T-helper 1 cell treated with Interleukin-12 subunit alpha and Interleukin-12 subunit beta and Interleukin-4 antibody, amounts not matched to agents 30 μg/mL and 1 μg/mL, for 36 hours (primary cell): ENCODE results near the gene LILRB5.
"Not testable (repeated sequence)": the region's sequence is repeated elsewhere in the genome, so short reads cannot be mapped to it uniquely, and the experiment has no call there.

ENCODE experiments used
- H3K27ac Mint-ChIP-seq: one replicate; pipeline ENCODE4 v1.8.0; 2021; ENCODE audit warnings: mild to moderate bottlenecking, mixed read lengths
- H3K27me3 Mint-ChIP-seq: one replicate; pipeline ENCODE4 v1.8.0; 2021; ENCODE audit warnings: low read depth, mixed read lengths
- H3K36me3 Mint-ChIP-seq: one replicate; pipeline ENCODE4 v1.8.0; 2021; ENCODE audit warnings: low read depth, mixed read lengths
- H3K4me1 Mint-ChIP-seq: one replicate; pipeline ENCODE4 v1.8.0; 2021; ENCODE audit warnings: low read depth, mixed read lengths
- H3K4me3 Mint-ChIP-seq: one replicate; pipeline ENCODE4 v1.8.0; 2021; ENCODE audit warnings: mild to moderate bottlenecking, moderate library complexity, mixed read lengths
- H3K9me3 Mint-ChIP-seq: one replicate; pipeline ENCODE4 v1.8.0; 2021; ENCODE audit warnings: mixed read lengths

LILRB5 gene

GRCh38 chr19:54257116-54257480 is at the start of gene LILRB5:
Gene LILRB5, minus strand, starts transcription at chr19:54257273. Its CDS starts 80 bp downstream, at chr19:54257193.
- no peak within 1 kb of the TSS for H3K27ac Mint-ChIP-seq
- no peaks in the 10 kb centered on the region for H3K9me3 Mint-ChIP-seq
- no peaks in the 10 kb centered on the region for H3K27me3 Mint-ChIP-seq
- no peak within 1 kb of the TSS for H3K4me3 Mint-ChIP-seq
- no peaks in the 10 kb centered on the region for H3K4me1 Mint-ChIP-seq
- H3K36me3 Mint-ChIP-seq = no peaks in the 10 kb centered on the region

GRCh38 chr19:54305141-54305540 is 48.1 kb upstream of the LILRB5 start:
- Mint-ChIP-seq H3K9me3 (no peaks in the 10 kb centered on the region), H3K27ac (no peak overlapping the region), H3K4me3 (no peak overlapping the region), H3K27me3 (peaks cover 3% of the 10 kb centered on the region), H3K36me3 (no peaks in the 10 kb centered on the region), H3K4me1 (peaks cover 12% of the 10 kb centered on the region)

- Mint-ChIP-seq H3K27me3 (peaks cover 3% of the 10 kb centered on the region), H3K9me3 (no peaks in the 10 kb centered on the region), H3K27ac (no peak overlapping the region), H3K4me1 (peaks cover 12% of the 10 kb centered on the region), H3K36me3 (no peaks in the 10 kb centered on the region), H3K4me3 (no peak overlapping the region)
Observed at GRCh38 chr19:54302257-54302656, 45.2 kb upstream of the LILRB5 start.

GRCh38 chr19:54299515-54299914 is 42.4 kb upstream of the LILRB5 start:
- H3K27ac Mint-ChIP-seq = no peak overlapping the region
- peaks cover 3% of the 10 kb centered on the region for H3K27me3 Mint-ChIP-seq
- no peaks in the 10 kb centered on the region for H3K36me3 Mint-ChIP-seq
- peaks cover 7% of the 10 kb centered on the region for H3K4me1 Mint-ChIP-seq
- H3K9me3 Mint-ChIP-seq = no peaks in the 10 kb centered on the region
- no peak overlapping the region for H3K4me3 Mint-ChIP-seq

GRCh38 chr19:54299126-54299498 is 42.0 kb upstream of the LILRB5 start:
- Mint-ChIP-seq H3K4me3 (no peak overlapping the region), H3K27me3 (peaks cover 3% of the 10 kb centered on the region), H3K4me1 (peaks cover 6% of the 10 kb centered on the region), H3K27ac (no peak overlapping the region), H3K9me3 (no peaks in the 10 kb centered on the region), H3K36me3 (no peaks in the 10 kb centered on the region)

GRCh38 chr19:54298357-54299125 is 41.5 kb upstream of the LILRB5 start:
- Mint-ChIP-seq H3K4me1 (peaks cover under 1% of the 10 kb centered on the region), H3K27me3 (peaks cover 3% of the 10 kb centered on the region), H3K27ac (no peak overlapping the region), H3K9me3 (no peaks in the 10 kb centered on the region), H3K36me3 (no peaks in the 10 kb centered on the region), H3K4me3 (no peak overlapping the region)

GRCh38 chr19:54297759-54298305 is 40.8 kb upstream of the LILRB5 start:
- no peaks in the 10 kb centered on the region for H3K36me3 Mint-ChIP-seq
- peaks cover 8% of the 10 kb centered on the region for H3K27me3 Mint-ChIP-seq
- no peak overlapping the region for H3K27ac Mint-ChIP-seq
- no peak overlapping the region for H3K4me3 Mint-ChIP-seq
- no peaks in the 10 kb centered on the region for H3K9me3 Mint-ChIP-seq
- H3K4me1 Mint-ChIP-seq = no peaks in the 10 kb centered on the region

- H3K27me3 Mint-ChIP-seq = peaks cover 4% of the 10 kb centered on the region
- H3K4me3 Mint-ChIP-seq = no peak overlapping the region
- no peak overlapping the region for H3K27ac Mint-ChIP-seq
- H3K36me3 Mint-ChIP-seq = no peaks in the 10 kb centered on the region
- H3K4me1 Mint-ChIP-seq = no peaks in the 10 kb centered on the region
- H3K9me3 Mint-ChIP-seq = no peaks in the 10 kb centered on the region
Observed at GRCh38 chr19:54294539-54294938, 37.5 kb upstream of the LILRB5 start.

GRCh38 chr19:54289160-54289559 is 32.1 kb upstream of the LILRB5 start:
- not testable (repeated sequence) for H3K27ac Mint-ChIP-seq, H3K36me3 Mint-ChIP-seq, H3K9me3 Mint-ChIP-seq, H3K4me3 Mint-ChIP-seq, H3K4me1 Mint-ChIP-seq
- peaks cover 15% of the 10 kb centered on the region for H3K27me3 Mint-ChIP-seq

- H3K4me1 Mint-ChIP-seq = peaks cover 4% of the 10 kb centered on the region
- no peak overlapping the region for H3K27ac Mint-ChIP-seq
- peaks cover 19% of the 10 kb centered on the region for H3K27me3 Mint-ChIP-seq
- H3K36me3 Mint-ChIP-seq = no peaks in the 10 kb centered on the region
- no peaks in the 10 kb centered on the region for H3K9me3 Mint-ChIP-seq
- H3K4me3 Mint-ChIP-seq = no peak overlapping the region
Observed at GRCh38 chr19:54287456-54287855, 30.4 kb upstream of the LILRB5 start.

GRCh38 chr19:54286283-54286682 is 29.2 kb upstream of the LILRB5 start:
- H3K4me3 Mint-ChIP-seq, H3K36me3 Mint-ChIP-seq, H3K9me3 Mint-ChIP-seq, H3K4me1 Mint-ChIP-seq, H3K27ac Mint-ChIP-seq: not testable (repeated sequence)
- H3K27me3 Mint-ChIP-seq = peaks cover 29% of the 10 kb centered on the region

- H3K4me3 Mint-ChIP-seq, H3K9me3 Mint-ChIP-seq, H3K27ac Mint-ChIP-seq, H3K4me1 Mint-ChIP-seq, H3K36me3 Mint-ChIP-seq: not testable (repeated sequence)
- H3K27me3 Mint-ChIP-seq = peaks cover 36% of the 10 kb centered on the region
Observed at GRCh38 chr19:54285427-54286056, 28.5 kb upstream of the LILRB5 start.

- Mint-ChIP-seq H3K9me3 (no peaks in the 10 kb centered on the region), H3K4me3 (no peak overlapping the region), H3K4me1 (peaks cover 4% of the 10 kb centered on the region), H3K36me3 (no peaks in the 10 kb centered on the region), H3K27me3 (peaks cover 36% of the 10 kb centered on the region), H3K27ac (no peak overlapping the region)
Observed at GRCh38 chr19:54282686-54283470, 25.8 kb upstream of the LILRB5 start.

GRCh38 chr19:54281729-54282075 is 24.6 kb upstream of the LILRB5 start:
- H3K27me3 Mint-ChIP-seq = peaks cover 31% of the 10 kb centered on the region
- H3K4me1 Mint-ChIP-seq, H3K9me3 Mint-ChIP-seq, H3K36me3 Mint-ChIP-seq, H3K4me3 Mint-ChIP-seq, H3K27ac Mint-ChIP-seq: not testable (repeated sequence)
